H54 (cell line): ENCODE measurements around the gene DNAJB14.
A peak's percentile ranks its signal among the peaks of the same experiment; 100 is the strongest.

Experiments
- DNase-seq: peaks from one replicate; pipeline ENCODE4 v3.0.0; 2011; ENCODE audit warnings: low spot score, mixed read lengths; ENCODE audit not compliant: insufficient read length
- FAIRE-seq: peaks from 3 replicates; lab custom pipeline; 2011; peaks lifted over from hg19 to GRCh38; lab: Jason Lieb, UNC
- POLR2A ChIP-seq: IDR thresholded peaks from 2 replicates; pipeline ENCODE4 v1.6.1; 2011; ENCODE audit warnings: low read depth, mild to moderate bottlenecking, low read length

The DNAJB14 gene

DNA sequence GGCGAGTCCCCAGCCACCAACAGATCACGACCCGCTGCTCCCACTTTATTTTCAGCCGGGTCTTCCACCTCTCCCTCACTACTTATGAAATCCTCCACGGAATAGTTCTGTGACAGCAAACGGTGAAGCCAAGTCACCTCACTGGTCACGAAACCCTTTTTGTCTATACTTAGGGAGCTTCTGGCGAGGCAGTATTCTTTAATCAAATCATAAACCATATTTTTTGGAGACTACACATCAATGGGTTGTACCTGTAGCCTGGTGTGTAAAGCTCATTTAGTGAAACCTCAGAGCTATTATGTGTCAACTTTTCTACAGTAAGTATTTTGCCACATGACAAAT is 4.5 kb upstream of the DNAJB14 start:
- no peak for DNase-seq

DNA sequence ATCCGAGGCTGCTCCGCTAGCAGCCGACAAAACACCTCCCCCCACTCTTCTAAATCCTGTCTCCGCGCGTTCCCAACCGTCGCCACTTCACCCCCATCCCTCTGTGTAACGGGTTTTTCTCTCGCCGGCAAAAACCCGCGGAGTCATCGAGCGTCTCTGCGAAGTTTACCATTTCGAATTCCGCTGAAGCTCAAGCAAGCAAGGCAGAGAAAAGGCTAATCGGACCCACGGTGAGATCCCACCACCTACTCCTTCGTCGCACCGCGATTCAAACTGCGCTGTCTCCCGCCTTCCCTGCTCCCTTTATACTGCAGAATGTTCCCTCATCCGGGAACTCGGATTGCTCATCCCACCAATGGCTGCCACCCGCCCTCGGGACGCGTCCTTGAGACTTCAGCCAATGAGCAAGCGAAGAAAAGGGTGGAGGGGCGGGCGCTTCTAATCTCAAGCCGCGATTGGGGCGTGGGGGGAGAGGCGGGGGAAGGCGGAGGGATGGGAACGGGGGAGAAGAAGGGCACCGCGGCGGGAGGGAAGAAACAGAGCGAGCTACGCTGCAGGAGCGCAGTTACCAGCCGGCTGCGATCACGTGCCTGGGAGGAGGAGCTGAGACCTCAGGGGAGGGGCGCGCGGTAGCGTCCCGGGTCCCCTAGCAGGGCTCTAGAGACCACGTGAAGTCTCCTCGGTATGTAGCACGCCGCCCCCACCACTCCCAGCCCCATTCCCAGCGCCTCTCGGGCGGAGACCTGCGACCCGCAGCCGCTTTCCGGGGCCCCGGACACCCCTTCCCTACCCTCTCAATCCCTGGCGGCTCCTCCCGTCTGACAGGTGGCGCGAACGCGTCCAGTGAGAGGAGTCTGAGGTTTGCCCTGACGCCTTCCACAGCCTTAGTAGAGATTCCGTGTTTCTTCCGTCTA is 3.8 kb upstream of the DNAJB14 start, which contains the start of gene H2AZ1:
TSS of gene H2AZ1 (minus strand) at position 277 of the 914 bp plus-strand sequence. CDS start at position 172, 105 bp downstream.
- peak; percentile 41 for FAIRE-seq
- peak; percentile 92 for DNase-seq
- TF ChIP-seq POLR2A, result peak; percentile 99

More for the DNA sequence above, 4.5 kb upstream of the DNAJB14 start:
- FAIRE-seq, result no peak
- TF ChIP-seq POLR2A, result no peak

DNA sequence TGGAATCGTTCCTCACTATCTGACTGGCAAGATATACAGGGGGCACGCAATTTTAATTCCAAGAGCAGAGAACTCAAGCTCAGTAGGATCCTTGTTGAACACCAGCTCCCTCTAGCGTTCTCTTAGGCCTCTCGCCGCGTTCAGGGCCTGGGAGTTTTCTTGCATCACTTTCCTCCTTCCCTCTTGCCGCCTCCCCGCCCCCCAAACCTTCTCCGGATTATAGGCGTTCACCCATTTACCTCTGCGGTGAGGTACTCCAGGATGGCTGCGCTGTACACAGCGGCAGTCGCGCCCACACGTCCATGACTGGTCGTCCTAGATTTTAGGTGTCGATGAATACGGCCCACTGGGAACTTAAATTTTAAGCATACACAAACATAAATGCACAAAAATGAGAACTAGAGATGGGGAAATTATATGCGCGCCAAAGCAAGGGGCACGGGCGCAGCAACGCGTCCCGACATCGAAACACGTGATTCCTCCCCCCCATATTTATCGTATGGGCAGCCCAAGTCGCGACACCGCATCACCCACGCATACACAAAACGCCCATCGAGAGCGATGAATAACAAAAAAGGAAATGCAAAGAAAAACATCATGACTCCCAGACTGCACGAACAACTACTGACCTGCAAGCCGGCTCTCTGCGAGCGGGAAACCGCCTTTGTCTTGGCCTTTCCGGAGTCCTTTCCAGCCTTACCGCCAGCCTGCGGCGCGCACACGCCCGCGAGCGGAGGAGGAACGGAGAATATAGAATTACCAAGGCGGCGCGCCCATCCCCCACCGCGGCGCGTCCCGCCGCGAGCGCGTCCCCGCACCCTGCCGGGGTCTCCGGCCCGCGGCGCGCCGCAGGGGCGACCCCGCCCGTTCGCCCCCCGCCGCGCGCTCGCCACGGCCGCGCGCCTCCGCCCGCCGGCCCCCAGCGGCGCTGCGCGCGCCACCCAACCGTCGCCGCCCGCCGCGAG is 2.9 kb upstream of the DNAJB14 start:
- FAIRE-seq, result no peak
- TF ChIP-seq POLR2A, result no peak

DNA sequence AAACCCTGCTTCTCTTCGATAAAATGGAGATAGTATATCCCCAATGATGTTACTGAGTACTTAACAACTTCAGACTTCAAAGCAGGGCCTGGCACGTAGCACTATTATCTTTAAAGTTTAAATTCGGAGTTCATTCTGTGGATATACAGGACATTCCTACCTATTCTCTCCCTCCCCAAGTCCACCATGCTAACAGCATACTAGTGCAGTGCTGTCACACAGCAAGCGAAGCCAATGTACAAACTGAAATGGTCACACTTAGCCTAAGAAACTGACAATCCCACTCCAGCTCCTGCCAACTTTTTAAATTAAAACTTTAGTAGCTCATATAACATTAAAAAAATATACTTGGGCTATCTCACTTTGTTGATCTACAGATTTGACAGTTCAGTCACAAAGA is 1.2 kb upstream of the DNAJB14 start:
- TF ChIP-seq POLR2A, result no peak
- FAIRE-seq, result no peak
- DNase-seq, result no peak

More for the DNA sequence above, 2.9 kb upstream of the DNAJB14 start:
- no peak for DNase-seq

DNA sequence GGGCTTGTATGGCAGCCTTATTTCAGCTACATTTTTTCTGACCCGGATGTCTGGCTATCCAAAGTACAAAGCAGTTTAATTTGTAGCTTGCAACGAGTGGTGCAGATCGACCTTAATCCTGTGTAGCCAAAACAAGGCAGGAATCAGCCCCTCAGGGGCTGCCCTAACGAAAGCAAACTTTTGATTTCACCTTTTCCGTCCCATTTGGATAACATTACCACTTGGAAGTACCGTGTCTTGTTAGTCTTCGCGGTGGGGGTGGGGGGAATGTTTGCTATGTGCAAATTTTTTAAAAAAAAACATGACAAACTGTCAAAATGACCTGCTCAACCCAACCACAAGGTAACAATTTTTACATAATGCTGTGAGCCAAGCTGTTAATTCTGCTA is 766 bp upstream of the DNAJB14 start:
- FAIRE-seq (no peak), DNase-seq (no peak)

DNA sequence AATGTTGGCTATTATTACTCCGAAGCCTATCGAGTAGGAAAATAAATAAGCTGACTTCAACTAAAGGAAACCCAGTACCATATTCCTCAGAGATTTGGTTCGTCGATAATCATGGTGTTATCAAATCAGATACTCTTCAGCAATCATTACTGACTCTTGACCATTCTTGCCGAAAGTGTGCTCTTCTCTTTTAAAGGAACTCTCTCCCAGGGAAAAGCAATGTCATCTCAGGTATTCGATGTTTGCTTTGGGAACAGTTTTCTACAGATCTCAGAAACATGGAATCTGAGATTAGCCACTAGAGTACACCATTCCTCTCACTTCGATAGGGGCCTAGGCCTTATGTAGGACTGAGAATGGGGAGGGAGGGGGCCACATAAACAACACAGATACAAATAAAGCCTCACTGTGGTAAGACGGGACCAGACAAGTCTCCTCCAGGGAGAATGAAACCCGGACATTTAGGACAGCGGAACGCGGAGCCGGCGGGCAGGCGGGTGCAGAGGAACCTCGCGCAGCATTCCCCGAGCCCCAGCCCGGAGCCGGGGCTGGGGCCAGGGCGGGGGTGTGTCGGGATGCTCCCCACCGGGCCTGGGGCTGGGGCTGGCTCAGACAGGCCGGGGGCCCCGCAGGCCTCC is 581 bp downstream of the DNAJB14 start:
- no peak for TF ChIP-seq POLR2A
- DNase-seq (no peak), FAIRE-seq (peak; percentile 38)

More for the DNA sequence above, 766 bp upstream of the DNAJB14 start:
- TF ChIP-seq POLR2A, result no peak

DNA sequence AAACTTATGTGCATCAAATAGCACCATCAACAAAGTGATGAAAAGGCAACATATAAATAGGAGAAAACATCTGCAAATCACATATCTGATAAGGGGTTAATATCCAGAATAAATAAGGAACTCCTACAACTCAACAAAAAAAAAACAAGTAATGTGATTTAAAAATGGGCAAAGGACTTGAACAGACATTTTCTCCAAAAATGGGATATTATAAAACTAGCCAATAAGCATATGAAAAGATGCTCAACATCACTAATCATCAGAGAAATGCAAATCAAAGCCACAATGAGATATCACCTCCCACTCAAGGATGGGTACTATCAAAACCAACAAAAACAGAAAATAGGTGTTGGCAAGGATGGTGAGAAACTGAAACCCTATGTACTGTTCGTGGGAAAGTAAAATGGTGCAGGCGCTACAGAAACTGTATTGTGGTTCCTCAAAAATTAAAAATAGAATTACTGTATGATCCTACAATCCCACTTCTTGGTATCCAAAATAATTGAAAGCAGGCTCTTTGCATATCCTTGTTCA is 2.4 kb downstream of the DNAJB14 start:
- no peak for TF ChIP-seq POLR2A
- no peak for DNase-seq
- FAIRE-seq, result no peak

DNA sequence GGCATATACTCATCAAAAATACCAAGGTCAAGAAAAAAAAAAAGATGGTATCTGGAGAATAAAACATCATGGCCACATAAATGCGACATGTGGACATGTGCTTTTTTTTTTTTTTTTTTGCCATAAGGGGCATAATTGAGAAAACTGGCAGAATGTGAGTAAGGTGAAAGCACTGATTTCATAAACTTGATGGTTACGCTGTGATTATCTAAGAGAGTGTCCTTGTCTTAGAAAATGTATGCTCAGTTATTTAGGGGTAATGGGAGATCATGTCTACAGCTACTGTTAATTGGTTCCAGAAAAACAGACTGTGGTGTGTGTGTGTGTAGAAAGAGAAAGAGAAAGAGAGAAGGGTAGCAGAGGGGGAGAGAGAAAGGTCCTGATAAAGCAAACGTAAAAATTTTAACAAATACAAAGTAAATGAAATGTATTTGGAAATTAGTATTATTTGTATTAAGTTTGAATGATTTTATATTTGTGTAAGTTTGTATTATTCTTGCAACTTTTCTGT is 8.1 kb downstream of the DNAJB14 start:
- no peak for TF ChIP-seq POLR2A
- FAIRE-seq (no peak), DNase-seq (no peak)

DNA sequence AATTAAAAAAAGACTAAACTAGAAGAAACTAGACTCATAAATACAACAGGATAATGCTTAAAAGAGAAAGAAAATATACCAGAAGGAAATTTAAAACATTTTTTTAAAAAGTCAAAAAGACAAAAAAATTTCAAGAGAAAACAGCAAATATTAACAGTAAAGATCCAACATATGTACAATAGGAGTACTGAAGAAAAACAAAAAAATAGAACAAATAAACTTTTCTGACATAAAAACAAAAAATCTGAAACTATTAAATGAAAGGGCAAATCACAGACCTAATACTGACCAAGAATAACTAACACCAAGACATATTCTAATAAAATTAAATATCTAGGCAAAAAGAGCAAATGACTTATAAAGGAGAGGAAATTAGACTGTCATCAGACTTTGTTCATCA is 11.5 kb downstream of the DNAJB14 start:
- DNase-seq, result no peak
- no peak for FAIRE-seq
- no peak for TF ChIP-seq POLR2A

DNA sequence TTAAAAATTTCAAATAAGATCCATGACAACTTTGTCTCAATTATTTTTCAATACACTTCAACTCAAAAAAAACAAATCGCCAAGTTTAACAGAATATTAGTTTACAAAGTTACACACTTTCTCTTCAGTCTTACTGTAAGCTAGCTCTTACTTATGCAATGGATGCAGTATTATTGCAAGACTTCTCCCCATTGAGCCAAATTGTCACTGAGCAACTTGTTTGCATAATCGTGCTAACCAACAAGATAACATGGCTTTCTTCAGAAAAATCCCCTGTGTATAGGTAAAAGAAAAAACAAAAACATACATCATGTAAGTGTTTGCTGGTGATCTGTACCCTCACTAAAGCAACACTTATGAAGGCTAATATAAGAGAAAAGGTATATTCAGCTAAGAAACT is 18.9 kb downstream of the DNAJB14 start:
- DNase-seq (no peak), FAIRE-seq (no peak)
- no peak for TF ChIP-seq POLR2A

DNA sequence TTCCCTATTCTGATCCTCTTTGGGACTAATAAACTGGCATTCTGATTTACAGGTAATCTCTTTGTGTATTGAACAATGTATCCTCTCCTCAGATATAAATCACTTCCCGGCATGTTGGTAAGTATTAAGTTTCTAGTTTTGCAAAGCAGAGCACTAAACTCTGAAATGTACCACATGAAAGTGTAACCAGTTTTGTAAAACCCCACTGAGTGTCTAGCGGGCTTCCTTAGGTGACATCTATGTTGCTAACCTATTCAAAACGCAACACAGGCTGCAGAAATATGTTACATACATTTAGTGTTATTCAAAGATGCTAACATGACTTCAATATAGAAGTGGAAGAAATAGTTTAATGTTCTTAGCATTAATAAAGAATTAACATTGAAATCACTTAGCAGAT is 25.2 kb downstream of the DNAJB14 start:
- TF ChIP-seq POLR2A, result no peak
- FAIRE-seq, result no peak
- DNase-seq, result no peak

DNA sequence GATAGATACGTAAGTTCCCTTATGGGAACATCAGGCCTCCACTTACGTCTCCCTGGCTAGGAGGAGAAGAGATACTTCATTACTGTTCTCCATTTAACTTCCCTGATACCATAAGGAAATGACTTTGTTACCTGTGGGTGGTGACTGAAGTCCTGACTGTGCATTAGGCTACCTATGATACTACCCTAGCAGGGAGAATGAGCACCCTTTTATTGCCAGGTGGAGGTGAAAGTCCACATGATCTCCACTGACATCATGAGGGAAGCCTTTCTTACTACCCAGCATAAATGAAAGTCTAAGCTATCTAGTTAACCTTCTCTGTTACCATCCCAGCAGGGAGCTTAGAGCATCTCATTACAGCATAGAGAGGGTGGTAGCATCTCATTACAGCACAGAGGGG is 27.8 kb downstream of the DNAJB14 start:
- TF ChIP-seq POLR2A, result no peak
- FAIRE-seq, result no peak

DNA sequence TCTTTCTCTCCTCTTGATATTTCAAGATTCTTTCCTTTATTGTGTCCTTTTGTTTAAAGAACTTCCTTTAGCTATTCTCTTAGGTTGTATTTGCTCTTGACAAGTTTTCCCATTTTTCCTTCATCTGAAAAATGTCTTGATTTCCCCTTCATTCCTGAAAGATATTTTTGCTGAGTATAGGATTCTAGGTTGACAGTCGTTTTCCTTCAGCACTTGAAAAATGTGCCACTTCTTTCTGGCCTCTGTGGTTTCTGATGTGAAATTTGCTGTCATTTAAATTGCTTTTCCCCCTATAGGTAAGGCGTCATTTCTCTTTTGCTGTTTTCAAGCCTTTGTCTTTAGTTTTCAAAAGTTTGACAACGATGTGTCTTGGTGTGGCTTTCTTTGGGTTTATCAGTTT is 28.8 kb downstream of the DNAJB14 start:
- DNase-seq, result no peak
- FAIRE-seq, result no peak
- no peak for TF ChIP-seq POLR2A

More for the DNA sequence above, 27.8 kb downstream of the DNAJB14 start:
- DNase-seq, result no peak
